ENCODE measurements around the gene OLFM1.

Gene OLFM1

GRCh38 chr9:135069558-135070197, 17.8 kb upstream of the OLFM1 start:
- Histone ChIP-seq H3K4me2 (no peak overlapping the region), H3K36me3 (ENCODE audit: insufficient read depth) (no peaks in the 10 kb centered on the region), H3K27me3 (ENCODE audit: insufficient read depth, low read depth) (peaks cover 9% of the 10 kb centered on the region; the same call in 1 of the 2 replicates), H3K4me1 (ENCODE audit: low read depth, poor library complexity, severe bottlenecking) (no peaks in the 10 kb centered on the region), H3K27ac (no peak overlapping the region), H4K20me1 (ENCODE audit: insufficient read depth) (no peaks in the 10 kb centered on the region), H3K9ac (no peak overlapping the region), H2AFZ (ENCODE audit: low read depth) (no peak overlapping the region), H3K79me2 (ENCODE audit: insufficient read depth, low read depth) (no peaks in the 10 kb centered on the region), H3K4me3 (IDR thresholded peaks at IDR 0.05; ENCODE audit: insufficient read depth, low read depth, low read length) (no peak overlapping the region)
- TF ChIP-seq CTCF (conservative IDR thresholded peaks at IDR 0.05; ENCODE audit: low read depth, low read length) = no peak

GRCh38 chr9:135070198-135070951, 17.1 kb upstream of the OLFM1 start:
- H3K9ac ChIP-seq = no peak overlapping the region
- no peaks in the 10 kb centered on the region for H3K4me1 ChIP-seq (ENCODE audit: low read depth, poor library complexity, severe bottlenecking)
- H3K79me2 ChIP-seq (ENCODE audit: insufficient read depth, low read depth) = no peaks in the 10 kb centered on the region
- TF ChIP-seq CTCF (conservative IDR thresholded peaks at IDR 0.05; ENCODE audit: low read depth, low read length) = no peak
- H2AFZ ChIP-seq (ENCODE audit: low read depth) = no peak overlapping the region
- peaks cover 9% of the 10 kb centered on the region; the same call in 1 of the 2 replicates for H3K27me3 ChIP-seq (ENCODE audit: insufficient read depth, low read depth)
- H4K20me1 ChIP-seq (ENCODE audit: insufficient read depth) = no peaks in the 10 kb centered on the region
- H3K36me3 ChIP-seq (ENCODE audit: insufficient read depth) = no peaks in the 10 kb centered on the region
- no peak overlapping the region for H3K4me2 ChIP-seq
- H3K27ac ChIP-seq = no peak overlapping the region
- H3K4me3 ChIP-seq (IDR thresholded peaks at IDR 0.05; ENCODE audit: insufficient read depth, low read depth, low read length) = no peak overlapping the region

- no peaks in the 10 kb centered on the region for H4K20me1 ChIP-seq (ENCODE audit: insufficient read depth)
- no peaks in the 10 kb centered on the region for H3K4me1 ChIP-seq (ENCODE audit: low read depth, poor library complexity, severe bottlenecking)
- H3K36me3 ChIP-seq (ENCODE audit: insufficient read depth) = no peaks in the 10 kb centered on the region
- H3K4me3 ChIP-seq (IDR thresholded peaks at IDR 0.05; ENCODE audit: insufficient read depth, low read depth, low read length) = no peak overlapping the region
- no peak for TF ChIP-seq CTCF (conservative IDR thresholded peaks at IDR 0.05; ENCODE audit: low read depth, low read length)
- no peak overlapping the region for H2AFZ ChIP-seq (ENCODE audit: low read depth)
- H3K4me2 ChIP-seq = no peak overlapping the region
- H3K9ac ChIP-seq = no peak overlapping the region
- H3K79me2 ChIP-seq (ENCODE audit: insufficient read depth, low read depth) = no peaks in the 10 kb centered on the region
- no peak overlapping the region for H3K27ac ChIP-seq
- H3K27me3 ChIP-seq (ENCODE audit: insufficient read depth, low read depth) = peaks cover 9% of the 10 kb centered on the region; the same call in 1 of the 2 replicates
Measured at GRCh38 chr9:135070964-135071735, 16.3 kb upstream of the OLFM1 start.

GRCh38 chr9:135073081-135073740, 14.3 kb upstream of the OLFM1 start:
- Histone ChIP-seq H3K9ac (no peak overlapping the region), H3K79me2 (ENCODE audit: insufficient read depth, low read depth) (no peaks in the 10 kb centered on the region), H2AFZ (ENCODE audit: low read depth) (no peak overlapping the region), H3K4me1 (ENCODE audit: low read depth, poor library complexity, severe bottlenecking) (no peaks in the 10 kb centered on the region), H3K27me3 (ENCODE audit: insufficient read depth, low read depth) (peaks cover 9% of the 10 kb centered on the region; the same call in 1 of the 2 replicates), H3K4me2 (no peak overlapping the region), H3K36me3 (ENCODE audit: insufficient read depth) (no peaks in the 10 kb centered on the region), H4K20me1 (ENCODE audit: insufficient read depth) (no peaks in the 10 kb centered on the region), H3K27ac (no peak overlapping the region), H3K4me3 (IDR thresholded peaks at IDR 0.05; ENCODE audit: insufficient read depth, low read depth, low read length) (no peak overlapping the region)
- TF ChIP-seq CTCF (conservative IDR thresholded peaks at IDR 0.05; ENCODE audit: low read depth, low read length) = no peak

All from KMS-11 (cell line).